K562 (cell line): ENCODE measurements around the gene TENM4. TPM values are rescaled to one million over a fixed set of nuclear protein-coding genes. Genes with fewer than 3 reads are reported as not detected.
A peak's percentile ranks its signal among the peaks of the same experiment; 100 is the strongest.

ENCODE experiments used
- ATAC-seq: fragments of 200-7000 bp; cut with Tn5 transposase; 3 replicates; pipeline ENCODE4 v1.9.1; 2020; ENCODE audit warnings: moderate library complexity
- BruUV-seq: library from RNA; stranded (reverse); fragments of 400-500 nt; replicated peaks from 2 replicates; lab custom pipeline; 2021; lab: Mats Ljungman, UMichigan
- CTCF ChIA-PET: fragments of 300-600 bp; formaldehyde crosslinking; extraction: SDS; loops from one replicate; lab custom pipeline; 2021; ENCODE audit warnings: low intra/inter-chr PET ratio; lab: Yijun Ruan, JAX
- POLR2A ChIA-PET: fragments of 300-600, 350-650 bp; sonication (Branson Sonifier 250); formaldehyde crosslinking; extraction: SDS; loops from one replicate; lab custom pipeline; 2021; ENCODE audit warnings: antibody characterized with exemption, inconsistent platforms; lab: Yijun Ruan, JAX
- DNase-seq, 4 experiments: peaks; one replicate each; pipeline versions ENCODE4 v3.0.0 to v3.0.0-alpha.2; 2011 to 2018; ENCODE audit warnings: low spot score in 3 of 4, mixed read lengths in 3 of 4; ENCODE audit errors: extremely low read depth in 1 of 4
- FAIRE-seq: peaks from 2 replicates; lab custom pipeline; 2011; peaks lifted over from hg19 to GRCh38; lab: Jason Lieb, UNC
- H2AFZ ChIP-seq: 2 replicates; pipeline ENCODE4 v1.6.0; 2011; ENCODE audit warnings: low read depth, low read length, control low read depth, inconsistent platforms
- H3K27ac ChIP-seq: fragments of 200-600 bp; 3 replicates; pipeline ENCODE4 v1.8.0; 2011; ENCODE audit warnings: low read depth, mild to moderate bottlenecking, control low read depth, inconsistent platforms, low read length, moderate library complexity, mixed read lengths; ENCODE audit errors: extremely low read depth
- H3K27me3 ChIP-seq, 2 experiments: fragments of 300-600 bp in 1 of 2; 2 replicates in 1 of 2; 3 replicates in 1 of 2; pipeline versions ENCODE4 v1.6.0 to v1.8.0; 2011; ENCODE audit warnings: inconsistent platforms in 2 of 2, low read length in 2 of 2, mild to moderate bottlenecking in 1 of 2, mixed read lengths in 1 of 2, moderate library complexity in 1 of 2; ENCODE audit not compliant: control insufficient read depth in 2 of 2, insufficient read depth in 2 of 2
- H3K36me3 ChIP-seq: fragments of 300-600 bp; 3 replicates; pipeline ENCODE4 v1.8.0; 2011; ENCODE audit warnings: mild to moderate bottlenecking, low read length, inconsistent platforms; ENCODE audit not compliant: control insufficient read depth, insufficient read depth
- H3K4me1 ChIP-seq, 2 experiments: fragments of 200-600 bp in 1 of 2; replicated peaks in 1 of 2; 2 replicates in 1 of 2; 3 replicates in 1 of 2; pipeline versions ENCODE4 v1.5.1 to v1.8.0; 2011; ENCODE audit warnings: inconsistent platforms in 2 of 2, low read length in 2 of 2, mild to moderate bottlenecking in 1 of 2, mixed read lengths in 1 of 2, moderate library complexity in 1 of 2; ENCODE audit not compliant: control insufficient read depth in 2 of 2, insufficient read depth in 2 of 2
- H3K4me2 ChIP-seq: 2 replicates; pipeline ENCODE4 v1.6.1; 2011; ENCODE audit warnings: low read length, control low read depth, inconsistent platforms, mixed read lengths; ENCODE audit not compliant: insufficient read depth
- H3K4me3 ChIP-seq: fragments of 200-600 bp; sonication (generic), shearing (Covaris generic); 2 replicates; pipeline ENCODE4 v1.5.1; 2016; ENCODE audit warnings: control low read depth, inconsistent platforms
- H3K79me2 ChIP-seq: fragments of 200-600 bp; 3 replicates; pipeline ENCODE4 v1.8.0; 2011; ENCODE audit warnings: low read length, inconsistent platforms; ENCODE audit not compliant: control insufficient read depth, insufficient read depth
- H3K9ac ChIP-seq, 2 experiments: 2 replicates each; pipeline versions ENCODE4 v1.6.0 to v1.6.1; 2011; ENCODE audit warnings: low read depth in 2 of 2, low read length in 2 of 2, control low read depth in 1 of 2, inconsistent platforms in 1 of 2, mild to moderate bottlenecking in 1 of 2, mixed read lengths in 1 of 2; ENCODE audit not compliant: insufficient read depth in 1 of 2
- H3K9me1 ChIP-seq: one replicate; pipeline ENCODE4 v1.6.0; 2011; ENCODE audit warnings: inconsistent platforms, mild to moderate bottlenecking, low read length, moderate library complexity; ENCODE audit not compliant: control insufficient read depth, insufficient read depth
- H3K9me3 ChIP-seq: replicated peaks from 2 replicates; pipeline ENCODE4 v1.5.1; 2011; ENCODE audit warnings: low read depth, low read length, inconsistent platforms; ENCODE audit not compliant: control insufficient read depth, insufficient read depth
- H4K20me1 ChIP-seq: replicated peaks from 2 replicates; pipeline ENCODE4 v1.6.1; 2011; ENCODE audit warnings: low read length, inconsistent platforms, mixed read lengths; ENCODE audit not compliant: control insufficient read depth, insufficient read depth
- BCOR ChIP-seq: fragments of 450-650 bp; IDR thresholded peaks from 2 replicates; pipeline ENCODE4 v1.6.1; 2016
- CBFA2T3 ChIP-seq: fragments of 450-650 bp; IDR thresholded peaks from 2 replicates; pipeline ENCODE4 v1.6.1; 2017
- CEBPG ChIP-seq, 3 experiments: fragments of 200-800 bp in 1 of 3; sonication (Bioruptor generic) in 1 of 3; sonication (generic) in 1 of 3; formaldehyde crosslinking in 1 of 3; IDR thresholded peaks in 2 of 3; conservative IDR thresholded peaks in 1 of 3; 2 replicates each; pipeline versions ENCODE4 v1.6.1 to v1.8.0; 2016 to 2022; ENCODE audit warnings: missing compliant biosample characterization in 2 of 3, missing genetic modification characterization in 2 of 3, mild to moderate bottlenecking in 1 of 3, missing genetic modification reagents in 1 of 3
- DIDO1 ChIP-seq: fragments of 450-650 bp; IDR thresholded peaks from 2 replicates; pipeline ENCODE4 v1.6.1; 2016; ENCODE audit warnings: low read depth, missing biosample characterization, missing genetic modification characterization
- EZH2 ChIP-seq: IDR thresholded peaks from 2 replicates; pipeline ENCODE4 v1.6.1; 2012; ENCODE audit warnings: low read depth, mild to moderate bottlenecking, inconsistent platforms, low read length, borderline replicate concordance
- FOS ChIP-seq: IDR thresholded peaks from 3 replicates; pipeline ENCODE4 v1.6.1; 2011; ENCODE audit not compliant: insufficient read length; ENCODE audit errors: extremely low read depth
- FOXK2 ChIP-seq, 2 experiments: fragments of 450-650 bp; IDR thresholded peaks in 1 of 2; conservative IDR thresholded peaks in 1 of 2; 2 replicates each; pipeline ENCODE4 v1.6.1; 2016; ENCODE audit warnings: low read depth in 2 of 2, mild to moderate bottlenecking in 1 of 2
- HEY1 ChIP-seq: fragments of 250-450 bp; sonication (Bioruptor Pico); IDR thresholded peaks from 2 replicates; pipeline ENCODE4 v1.5.0; 2020; ENCODE audit warnings: mild to moderate bottlenecking, moderate library complexity, borderline replicate concordance
- ZNF146 ChIP-seq: IDR thresholded peaks from one replicate; pipeline ENCODE4 v1.6.1; 2018; ENCODE audit warnings: missing compliant biosample characterization; ENCODE audit not compliant: unreplicated experiment
- ZNF324 ChIP-seq: fragments of 250-450 bp; sonication (Bioruptor Pico); IDR thresholded peaks from 2 replicates; pipeline ENCODE4 v1.4.0; 2020; ENCODE audit warnings: mild to moderate bottlenecking
- ZNF395 ChIP-seq: fragments of 200-800 bp; sonication (Bioruptor generic); IDR thresholded peaks from 2 replicates; pipeline ENCODE4 v1.6.1; 2017; ENCODE audit warnings: missing genetic modification characterization, missing compliant biosample characterization
- WGBS: fragments of 100-300 bp; shearing (Covaris generic); methylation state at CpG from one replicate; pipeline ENCODE4 v1.1.6; 2016; ENCODE audit warnings: low coverage, mixed read lengths; ENCODE audit not compliant: insufficient coverage; ENCODE audit errors: missing lambda C conversion rate; 5-methylcytosine and 5-hydroxymethylcytosine counted together
- in situ Hi-C: fragments of 300-500 bp; cut with MboI; formaldehyde crosslinking; loops from 4 replicates; pipeline ENCODE4 v1.15.0; 2018; ENCODE audit warnings: inconsistent platforms, mixed read lengths
- intact Hi-C: fragments of 100-400 bp; cut with micrococcal nuclease; formaldehyde crosslinking; loops from 2 replicates; pipeline ENCODE4 v1.14.2; 2022
- polyA plus RNA-seq, 8 experiments: library from polyadenylated mRNA; depleted of rRNA in 4 of 8; stranded (reverse) in 5 of 8; unstranded in 3 of 8; fragments of >200 nt; fragmentation: Nextera tagmentation in 2 of 8; fragmentation: Illumina TruSeq in 1 of 8; extraction: Ambion mirVana in 2 of 8; extraction: Trizol in 1 of 8; gene quantifications; 2 replicates each; pipeline versions ENCODE4 v1.2.1 to v1.2.3, GENCODE V29; 2011 to 2014; ENCODE audit warnings: inconsistent platforms in 1 of 8, missing spikeins in 1 of 8
- total RNA-seq, 7 experiments: library from RNA; depleted of rRNA in 6 of 7; stranded (reverse); fragments of >200 nt in 6 of 7; fragmentation: Illumina TruSeq in 2 of 7; extraction: Trizol in 2 of 7; gene quantifications; 2 replicates each; pipeline versions ENCODE4 v1.2.1 to v1.2.3, GENCODE V29; 2011 to 2021; ENCODE audit warnings: low replicate concordance in 1 of 7
- TF ChIP-seq, protein P1 (sequence below): fragments of 250-450 bp; sonication (Bioruptor Pico); IDR thresholded peaks from 2 replicates; pipeline ENCODE4 v1.5.0; 2022; ENCODE audit warnings: mild to moderate bottlenecking

TENM4 gene
- total and polyA plus RNA-seq, 9 of the 15 experiments (the other 6 are each of a cell fraction or from before 2014, with no cell fraction given), result 0.16 TPM; not detected in 8

DNA sequence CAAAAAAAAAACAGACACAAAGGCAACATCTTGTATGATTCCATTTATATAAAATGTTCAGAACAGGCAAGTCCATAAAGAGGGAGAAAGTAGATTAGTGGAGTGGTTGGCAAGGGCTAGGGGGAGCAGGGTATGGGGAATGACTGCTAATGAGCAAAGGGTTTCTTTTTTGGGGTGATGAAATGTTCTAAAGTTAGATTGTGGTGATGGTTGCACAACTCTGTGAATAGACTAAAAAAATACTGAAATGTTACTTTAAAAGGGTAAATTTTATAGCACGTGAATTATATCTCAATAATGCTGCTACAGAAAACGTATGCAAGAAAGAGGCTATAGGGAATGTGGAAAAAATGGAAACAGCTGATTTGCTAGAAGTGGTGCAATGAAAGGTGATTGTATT lies 155.1 kb downstream of the TENM4 start:
- DNase-seq (no peak), FAIRE-seq (no peak)
- Histone ChIP-seq H3K4me2 (no peak overlapping the region), H3K9ac (no peak overlapping the region), H2AFZ (no peak overlapping the region), H4K20me1 (no peaks in the 10 kb centered on the region; the same call in 1 of the 2 replicates)
- BruUV-seq, result no TSS peak
- intact Hi-C loops, result no loop called here
- TF ChIP-seq FOXK2 (conservative IDR thresholded peaks at IDR 0.05 in 1 of 2, IDR thresholded peaks at IDR 0.05 in 1 of 2; ENCODE audit: low read depth in 2 of 2) (no peak), CEBPG (CRISPR knock-in tag; IDR thresholded peaks at IDR 0.05) (no peak), CEBPG (tag; conservative IDR thresholded peaks at IDR 0.05 in 1 of 2, IDR thresholded peaks at IDR 0.05 in 1 of 2) (peak in 1 of 2 experiments; percentile 68; a peak in 2 of 4 replicates), EZH2 (no peak)
- TF ChIP-seq, all 486 proteins: peak for 1
- H3K4me1 ChIP-seq, result no peaks in the 10 kb centered on the region
- POLR2A ChIA-PET, result no interaction called here
- no peaks in the 10 kb centered on the region for H3K9me3 ChIP-seq
- CTCF ChIA-PET, result no interaction called here
- in situ Hi-C loops, result no loop called here
- H3K36me3 ChIP-seq, result no peaks in the 10 kb centered on the region
- no peaks in the 10 kb centered on the region for H3K9me1 ChIP-seq
- no peak overlapping the region for H3K27ac ChIP-seq
- ATAC-seq, result no peak
- H3K4me3 ChIP-seq, result no peak overlapping the region
- H3K27me3 ChIP-seq, result no peaks in the 10 kb centered on the region
- H3K79me2 ChIP-seq, result no peaks in the 10 kb centered on the region
- WGBS, result 5% methylated on average over 2 of the region's 2 CpGs

DNA sequence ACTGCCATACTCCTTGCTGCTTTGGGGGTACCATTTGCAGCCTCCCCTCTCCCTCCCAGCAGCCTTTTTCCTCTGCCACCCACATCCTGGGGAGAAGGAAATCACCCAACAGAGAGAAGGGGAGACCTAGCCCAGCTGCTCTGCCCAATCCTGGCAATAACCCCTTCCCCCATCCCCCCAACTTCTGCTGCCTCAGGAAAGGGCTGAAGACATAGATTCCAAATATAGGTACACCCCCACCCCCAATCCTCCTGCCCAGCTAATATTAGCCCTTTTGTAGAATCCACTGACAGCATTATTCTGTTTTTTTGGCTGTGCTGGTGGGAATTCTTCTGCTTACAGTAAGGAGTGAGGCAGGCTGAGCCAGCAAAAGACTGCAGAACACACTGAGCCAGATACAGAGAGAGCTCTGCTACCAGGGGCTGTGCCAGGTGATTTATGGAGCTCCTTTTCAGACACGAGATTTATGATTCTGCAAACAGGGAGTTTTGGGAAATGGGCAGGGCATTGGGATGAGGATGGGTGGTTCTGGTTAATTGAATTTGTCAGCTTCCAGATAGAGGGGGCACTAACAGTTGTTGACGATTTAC lies 164.0 kb downstream of the TENM4 start:
- no peak overlapping the region for H3K9ac ChIP-seq
- H3K36me3 ChIP-seq, result no peaks in the 10 kb centered on the region
- no peaks in the 10 kb centered on the region for H3K9me3 ChIP-seq
- CTCF ChIA-PET, result no interaction called here
- H4K20me1 ChIP-seq, result no peaks in the 10 kb centered on the region
- DNase-seq (no peak), FAIRE-seq (no peak), ATAC-seq (no peak)
- intact Hi-C loops (no loop called here), in situ Hi-C loops (no loop called here)
- H3K79me2 ChIP-seq, result no peaks in the 10 kb centered on the region
- 0% methylated on average over 2 of the region's 2 CpGs for WGBS
- H3K9me1 ChIP-seq, result no peaks in the 10 kb centered on the region
- H3K27me3 ChIP-seq, result peaks cover 0 to 4% of the 10 kb centered on the region in 2 experiments; a peak in 1 of 5 replicates
- POLR2A ChIA-PET, result interaction anchor here (0.7 kb wide), 1 partner anchor 81 kb away, joined by 4 read pairs; no protein-coding TSS in a partner anchor
- no TSS peak for BruUV-seq
- H3K27ac ChIP-seq, result no peak overlapping the region
- no peaks in the 10 kb centered on the region for H3K4me1 ChIP-seq
- H3K4me3 ChIP-seq, result no peak overlapping the region
- no peak overlapping the region for H3K4me2 ChIP-seq
- no peak overlapping the region for H2AFZ ChIP-seq
- no peak for TF ChIP-seq ZNF146 (CRISPR knock-in tag)
- no peak for TF ChIP-seq HEY1
- TF ChIP-seq, protein P1, sequence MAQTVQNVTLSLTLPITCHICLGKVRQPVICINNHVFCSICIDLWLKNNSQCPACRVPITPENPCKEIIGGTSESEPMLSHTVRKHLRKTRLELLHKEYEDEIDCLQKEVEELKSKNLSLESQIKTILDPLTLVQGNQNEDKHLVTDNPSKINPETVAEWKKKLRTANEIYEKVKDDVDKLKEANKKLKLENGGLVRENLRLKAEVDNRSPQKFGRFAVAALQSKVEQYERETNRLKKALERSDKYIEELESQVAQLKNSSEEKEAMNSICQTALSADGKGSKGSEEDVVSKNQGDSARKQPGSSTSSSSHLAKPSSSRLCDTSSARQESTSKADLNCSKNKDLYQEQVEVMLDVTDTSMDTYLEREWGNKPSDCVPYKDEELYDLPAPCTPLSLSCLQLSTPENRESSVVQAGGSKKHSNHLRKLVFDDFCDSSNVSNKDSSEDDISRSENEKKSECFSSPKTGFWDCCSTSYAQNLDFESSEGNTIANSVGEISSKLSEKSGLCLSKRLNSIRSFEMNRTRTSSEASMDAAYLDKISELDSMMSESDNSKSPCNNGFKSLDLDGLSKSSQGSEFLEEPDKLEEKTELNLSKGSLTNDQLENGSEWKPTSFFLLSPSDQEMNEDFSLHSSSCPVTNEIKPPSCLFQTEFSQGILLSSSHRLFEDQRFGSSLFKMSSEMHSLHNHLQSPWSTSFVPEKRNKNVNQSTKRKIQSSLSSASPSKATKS (CRISPR knock-in tag), result no peak
- no peak for TF ChIP-seq ZNF395
- no peak for TF ChIP-seq DIDO1
- no peak for TF ChIP-seq FOS
- no peak for TF ChIP-seq BCOR
- no peak for TF ChIP-seq ZNF324 (CRISPR knock-in tag)
- TF ChIP-seq CBFA2T3, result no peak
